ENCODE results near the gene XPR1. TPM values are rescaled to one million over a fixed set of nuclear protein-coding genes. Genes with fewer than 3 reads are reported as not detected.

Gene XPR1
- total RNA-seq, 1 donor from 2014 or later: 25.4 TPM

- Histone ChIP-seq H3K27me3 (ENCODE audit: control insufficient read depth, insufficient read depth, low read length) (no peaks in the 10 kb centered on the region), H3K36me3 (ENCODE audit: control insufficient read depth, insufficient read depth, low read length) (peaks cover 2% of the 10 kb centered on the region), H3K4me3 (ENCODE audit: low read depth, low read length) (no peak overlapping the region)
- no peak for DNase-seq (ENCODE audit: low read depth)
- no peak for TF ChIP-seq CTCF (IDR thresholded peaks at IDR 0.05; ENCODE audit: insufficient read depth, low read length, poor library complexity, severe bottlenecking)
Measured at GRCh38 chr1:180593382-180593781, 38.4 kb upstream of the XPR1 start.

GRCh38 chr1:180594723-180595122 is 37.1 kb upstream of the XPR1 start:
- Histone ChIP-seq H3K27me3 (ENCODE audit: control insufficient read depth, insufficient read depth, low read length) (no peaks in the 10 kb centered on the region), H3K36me3 (ENCODE audit: control insufficient read depth, insufficient read depth, low read length) (peaks cover 2% of the 10 kb centered on the region), H3K4me3 (ENCODE audit: low read depth, low read length) (no peak overlapping the region)
- no peak for TF ChIP-seq CTCF (IDR thresholded peaks at IDR 0.05; ENCODE audit: insufficient read depth, low read length, poor library complexity, severe bottlenecking)
- no peak for DNase-seq (ENCODE audit: low read depth)

GRCh38 chr1:180595966-180596365 is 35.9 kb upstream of the XPR1 start:
- TF ChIP-seq CTCF (IDR thresholded peaks at IDR 0.05; ENCODE audit: insufficient read depth, low read length, poor library complexity, severe bottlenecking): no peak
- H3K27me3 ChIP-seq (ENCODE audit: control insufficient read depth, insufficient read depth, low read length): no peaks in the 10 kb centered on the region
- DNase-seq (ENCODE audit: low read depth): no peak
- H3K4me3 ChIP-seq (ENCODE audit: low read depth, low read length): no peak overlapping the region
- H3K36me3 ChIP-seq (ENCODE audit: control insufficient read depth, insufficient read depth, low read length): peaks cover 2% of the 10 kb centered on the region

- no peak for DNase-seq (ENCODE audit: low read depth)
- no peak for TF ChIP-seq CTCF (IDR thresholded peaks at IDR 0.05; ENCODE audit: insufficient read depth, low read length, poor library complexity, severe bottlenecking)
- Histone ChIP-seq H3K4me3 (ENCODE audit: low read depth, low read length) (no peak overlapping the region), H3K27me3 (ENCODE audit: control insufficient read depth, insufficient read depth, low read length) (no peaks in the 10 kb centered on the region), H3K36me3 (ENCODE audit: control insufficient read depth, insufficient read depth, low read length) (peaks cover under 1% of the 10 kb centered on the region)
Measured at GRCh38 chr1:180597520-180597919, 34.3 kb upstream of the XPR1 start.

- TF ChIP-seq CTCF (IDR thresholded peaks at IDR 0.05; ENCODE audit: insufficient read depth, low read length, poor library complexity, severe bottlenecking): no peak
- Histone ChIP-seq H3K27me3 (ENCODE audit: control insufficient read depth, insufficient read depth, low read length) (no peaks in the 10 kb centered on the region), H3K4me3 (ENCODE audit: low read depth, low read length) (no peak overlapping the region), H3K36me3 (ENCODE audit: control insufficient read depth, insufficient read depth, low read length) (no peaks in the 10 kb centered on the region)
- DNase-seq (ENCODE audit: low read depth): peak; percentile 92
Measured at GRCh38 chr1:180598333-180598974, 33.4 kb upstream of the XPR1 start.

GRCh38 chr1:180600343-180600742 is 31.5 kb upstream of the XPR1 start:
- Histone ChIP-seq H3K36me3 (ENCODE audit: control insufficient read depth, insufficient read depth, low read length) (no peaks in the 10 kb centered on the region), H3K27me3 (ENCODE audit: control insufficient read depth, insufficient read depth, low read length) (no peaks in the 10 kb centered on the region), H3K4me3 (ENCODE audit: low read depth, low read length) (no peak overlapping the region)
- no peak for TF ChIP-seq CTCF (IDR thresholded peaks at IDR 0.05; ENCODE audit: insufficient read depth, low read length, poor library complexity, severe bottlenecking)
- no peak for DNase-seq (ENCODE audit: low read depth)
